Tibial artery (tissue), 4 donors: Measurements from ENCODE around the gene HBG2.

Experiments
- DNase-seq, 2 donors: peaks; one replicate each; pipeline ENCODE4 v3.0.0-alpha.2; 2019
- H3K27ac ChIP-seq, 2 donors: fragments of 200-600 bp; sonication (generic) in 1 of 2; 1 replicate in 1 of 2; 2 replicates in 1 of 2; pipeline ENCODE4 v1.5.1; 2018 to 2019; ENCODE audit warnings: mild to moderate bottlenecking in 1 of 2
- H3K27me3 ChIP-seq, 2 donors: fragments of 200-600 bp; sonication (generic) in 1 of 2; one replicate each; pipeline versions ENCODE4 v1.5.1 to v1.6.0; 2016 to 2019
- H3K36me3 ChIP-seq, 3 donors: fragments of 200-600 bp; sonication (generic) in 2 of 3; one replicate each; pipeline ENCODE4 v1.5.1; 2016 to 2019; ENCODE audit warnings: mild to moderate bottlenecking in 2 of 3
- H3K4me1 ChIP-seq, 4 donors: fragments of 200-600 bp; sonication (generic) in 2 of 4; 1 replicate in 3 of 4; 2 replicates in 1 of 4; pipeline ENCODE4 v1.5.1; 2016 to 2019
- H3K4me3 ChIP-seq, 2 donors: fragments of 200-600 bp; sonication (generic) in 1 of 2; 1 replicate in 1 of 2; 2 replicates in 1 of 2; pipeline ENCODE4 v1.5.1; 2018 to 2019; ENCODE audit warnings: mild to moderate bottlenecking in 2 of 2
- H3K9me3 ChIP-seq, 3 donors: fragments of 200-600 bp; sonication (generic) in 1 of 3; one replicate each; pipeline ENCODE4 v1.5.1; 2016 to 2019
- intact Hi-C: fragments of 100-400 bp; cut with DNase I; formaldehyde crosslinking; loops from one replicate; pipeline ENCODE4 v1.15.0; 2023; ENCODE audit warnings: low total_unique reads
- TF ChIP-seq, protein P1 (sequence below), 2 experiments: fragments of 200-600 bp in 1 of 2; fragments of 450-650 bp in 1 of 2; IDR thresholded peaks; one replicate each; pipeline ENCODE4 v1.5.1; 2017 to 2019; ENCODE audit warnings: antibody characterized with exemption in 2 of 2, mild to moderate bottlenecking in 1 of 2, moderate library complexity in 1 of 2

The HBG2 gene

DNA sequence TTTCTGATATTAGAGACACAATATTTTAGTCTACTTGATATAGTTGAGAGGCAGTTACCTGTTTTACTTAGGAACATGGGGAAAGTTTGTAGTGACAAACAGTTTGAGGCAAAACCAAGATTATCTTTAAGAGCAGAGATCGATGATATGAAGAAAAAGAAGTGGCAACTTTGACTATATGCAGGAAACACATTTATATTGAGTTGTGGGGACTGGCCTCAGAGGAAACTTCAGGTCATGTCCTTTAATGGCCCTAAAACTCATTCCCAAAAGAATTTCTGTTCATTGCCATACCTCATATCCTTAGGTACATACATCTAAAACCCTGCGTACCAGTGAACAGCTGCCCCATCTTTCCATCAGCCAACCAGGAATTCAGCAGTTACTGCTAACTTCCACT, 9.4 kb downstream of the HBG2 start:
- H3K27ac ChIP-seq: no peak overlapping the region
- TF ChIP-seq, protein P1, sequence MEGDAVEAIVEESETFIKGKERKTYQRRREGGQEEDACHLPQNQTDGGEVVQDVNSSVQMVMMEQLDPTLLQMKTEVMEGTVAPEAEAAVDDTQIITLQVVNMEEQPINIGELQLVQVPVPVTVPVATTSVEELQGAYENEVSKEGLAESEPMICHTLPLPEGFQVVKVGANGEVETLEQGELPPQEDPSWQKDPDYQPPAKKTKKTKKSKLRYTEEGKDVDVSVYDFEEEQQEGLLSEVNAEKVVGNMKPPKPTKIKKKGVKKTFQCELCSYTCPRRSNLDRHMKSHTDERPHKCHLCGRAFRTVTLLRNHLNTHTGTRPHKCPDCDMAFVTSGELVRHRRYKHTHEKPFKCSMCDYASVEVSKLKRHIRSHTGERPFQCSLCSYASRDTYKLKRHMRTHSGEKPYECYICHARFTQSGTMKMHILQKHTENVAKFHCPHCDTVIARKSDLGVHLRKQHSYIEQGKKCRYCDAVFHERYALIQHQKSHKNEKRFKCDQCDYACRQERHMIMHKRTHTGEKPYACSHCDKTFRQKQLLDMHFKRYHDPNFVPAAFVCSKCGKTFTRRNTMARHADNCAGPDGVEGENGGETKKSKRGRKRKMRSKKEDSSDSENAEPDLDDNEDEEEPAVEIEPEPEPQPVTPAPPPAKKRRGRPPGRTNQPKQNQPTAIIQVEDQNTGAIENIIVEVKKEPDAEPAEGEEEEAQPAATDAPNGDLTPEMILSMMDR (IDR thresholded peaks at IDR 0.05): no peak
- intact Hi-C loops: no loop called here

DNA sequence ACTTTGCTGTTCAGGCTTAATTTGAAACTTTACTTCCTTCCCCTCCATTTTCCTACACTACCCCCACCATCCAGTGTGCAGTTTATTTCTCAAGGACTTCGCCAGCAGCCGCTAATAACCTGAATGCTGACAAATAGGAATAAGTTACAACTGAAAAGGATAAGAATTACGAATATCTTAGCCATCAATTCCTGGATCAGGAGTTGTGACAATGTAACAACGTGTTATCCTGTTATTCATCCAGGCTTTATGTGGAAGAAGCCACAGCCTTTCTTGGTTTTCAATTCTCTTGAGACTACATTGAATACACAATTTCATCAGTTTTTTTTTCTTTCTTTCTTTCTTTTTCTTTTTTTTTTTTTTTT, 10.8 kb downstream of the HBG2 start:
- H3K4me1 ChIP-seq: no peaks in the 10 kb centered on the region
- no peak overlapping the region for H3K4me3 ChIP-seq
- no peaks in the 10 kb centered on the region for H3K27me3 ChIP-seq
- TF ChIP-seq, protein P1 (IDR thresholded peaks at IDR 0.05): no peak
- no peaks in the 10 kb centered on the region for H3K9me3 ChIP-seq
- intact Hi-C loops: no loop called here
- no peak overlapping the region for H3K27ac ChIP-seq
- no peak for DNase-seq
- no peaks in the 10 kb centered on the region for H3K36me3 ChIP-seq

More for the DNA sequence above, 9.4 kb downstream of the HBG2 start:
- no peaks in the 10 kb centered on the region for H3K9me3 ChIP-seq
- H3K4me1 ChIP-seq: no peaks in the 10 kb centered on the region
- H3K4me3 ChIP-seq: no peak overlapping the region
- H3K36me3 ChIP-seq: no peaks in the 10 kb centered on the region
- DNase-seq: no peak
- H3K27me3 ChIP-seq: no peaks in the 10 kb centered on the region

DNA sequence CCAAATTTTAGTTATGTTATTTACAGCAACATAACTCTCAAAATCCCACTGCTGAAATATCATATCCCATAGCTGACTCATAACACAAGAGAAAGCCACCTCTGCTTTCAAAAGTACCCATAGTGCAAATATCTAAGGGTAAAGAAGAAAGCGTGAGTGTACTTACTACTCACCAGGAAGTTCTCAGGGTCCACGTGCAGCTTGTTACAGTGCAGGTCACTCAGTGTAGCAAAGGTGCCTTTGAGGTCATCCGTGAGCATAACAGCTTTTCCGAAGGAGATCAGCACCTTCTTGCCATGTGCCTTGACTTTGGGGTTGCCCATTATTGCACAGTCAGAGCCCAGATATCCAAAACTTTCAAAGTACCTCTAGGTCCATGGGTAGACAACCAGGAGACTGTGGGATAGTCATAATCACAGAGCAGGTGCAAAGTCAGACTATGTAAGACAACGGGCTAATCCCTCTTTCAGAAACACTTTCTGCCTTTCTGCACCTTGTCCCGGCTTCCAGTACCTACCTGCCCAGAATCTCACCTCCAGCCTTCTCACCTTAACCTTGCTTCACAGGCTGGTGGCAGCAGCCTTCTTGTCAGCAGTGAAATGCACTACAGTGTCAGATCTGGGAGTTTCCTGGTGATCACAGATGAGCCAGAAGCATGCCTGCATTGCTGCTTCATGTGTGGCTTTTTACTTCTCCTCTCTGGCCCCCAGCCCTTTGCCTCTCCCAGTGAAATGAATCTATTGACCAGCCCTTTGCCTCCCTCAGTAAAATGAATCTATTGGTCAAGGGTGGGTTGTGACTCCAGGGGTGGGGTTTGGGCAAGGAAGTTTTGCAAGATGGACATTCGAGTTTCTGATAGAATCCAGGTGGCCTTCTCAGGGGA, 11.4 kb downstream of the HBG2 start:
- H3K4me3 ChIP-seq: no peak overlapping the region
- H3K27me3 ChIP-seq: no peaks in the 10 kb centered on the region
- intact Hi-C loops: no loop called here
- no peak for DNase-seq
- no peaks in the 10 kb centered on the region for H3K4me1 ChIP-seq
- H3K36me3 ChIP-seq: no peaks in the 10 kb centered on the region
- no peaks in the 10 kb centered on the region for H3K9me3 ChIP-seq
- no peak overlapping the region for H3K27ac ChIP-seq
- TF ChIP-seq, protein P1 (IDR thresholded peaks at IDR 0.05): no peak

DNA sequence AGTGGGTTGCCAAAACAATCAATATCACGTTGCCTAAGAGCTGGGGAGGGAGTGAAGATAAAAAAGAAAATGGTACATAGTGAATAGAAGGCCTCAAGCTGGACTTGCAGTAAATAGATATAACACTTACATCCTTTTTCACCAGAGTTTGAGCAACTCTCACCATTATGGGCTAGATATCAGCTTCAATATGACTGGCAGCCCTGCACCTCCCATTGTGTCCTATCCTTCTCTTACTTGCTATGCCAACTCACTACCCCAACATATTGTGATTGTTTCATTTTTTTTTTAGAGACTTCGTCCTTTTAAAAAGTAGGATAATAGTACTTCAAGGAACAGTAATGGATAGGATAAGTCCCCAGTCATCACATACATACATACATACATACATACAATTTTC, 12.4 kb downstream of the HBG2 start:
- no peaks in the 10 kb centered on the region for H3K4me1 ChIP-seq
- no peak overlapping the region for H3K4me3 ChIP-seq
- no peaks in the 10 kb centered on the region for H3K27me3 ChIP-seq
- TF ChIP-seq, protein P1 (IDR thresholded peaks at IDR 0.05): no peak
- no peak for DNase-seq
- no peaks in the 10 kb centered on the region for H3K36me3 ChIP-seq
- H3K27ac ChIP-seq: no peak overlapping the region
- H3K9me3 ChIP-seq: no peaks in the 10 kb centered on the region
- intact Hi-C loops: no loop called here

DNA sequence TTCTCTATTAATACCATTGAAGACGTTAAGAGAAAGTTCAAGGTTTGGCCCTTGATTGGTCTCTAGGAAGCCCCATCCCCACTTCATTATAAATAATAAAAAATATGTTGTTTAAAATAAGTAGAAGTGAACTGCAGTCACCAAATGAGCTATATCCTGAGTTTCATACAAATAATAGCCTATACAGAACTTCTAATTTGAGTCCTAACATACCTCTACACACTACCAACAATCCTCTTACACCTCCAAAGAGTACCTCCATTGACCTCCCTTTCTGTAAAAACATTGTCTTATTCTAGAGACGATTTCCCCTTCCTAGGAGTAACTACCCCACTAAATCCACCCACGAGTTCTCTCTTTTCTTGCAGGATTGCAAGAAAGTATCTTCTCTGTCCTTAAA, 13.1 kb downstream of the HBG2 start:
- Histone ChIP-seq H3K36me3 (no peaks in the 10 kb centered on the region), H3K4me1 (no peaks in the 10 kb centered on the region), H3K9me3 (no peaks in the 10 kb centered on the region), H3K27me3 (no peaks in the 10 kb centered on the region), H3K27ac (no peak overlapping the region), H3K4me3 (no peak overlapping the region)
- TF ChIP-seq, protein P1 (IDR thresholded peaks at IDR 0.05): no peak
- DNase-seq: no peak
- intact Hi-C loops: no loop called here
